ENCODE results near the gene BTNL3.

DNA sequence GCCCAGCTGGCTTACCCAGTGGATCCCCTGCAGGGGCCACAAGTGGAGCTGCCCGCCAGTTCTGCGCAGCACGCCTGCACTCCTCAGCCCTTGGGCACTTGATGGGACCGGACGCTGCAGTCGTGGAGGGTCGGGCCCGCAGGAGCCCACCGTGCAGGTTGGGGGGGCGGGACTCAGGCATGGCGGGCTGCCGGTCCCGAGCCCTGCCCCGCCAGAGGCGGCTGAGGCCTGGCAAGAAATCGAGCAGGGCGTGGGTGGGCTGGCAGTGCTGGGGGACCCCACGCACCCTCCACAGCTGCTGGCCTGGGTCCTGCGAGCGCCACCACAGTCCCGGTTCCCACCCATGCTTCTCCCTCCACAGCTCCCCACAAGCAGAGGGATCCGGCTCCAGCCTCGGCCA is 19.2 kb upstream of the BTNL3 start:
- TF ChIP-seq CTCF (IDR thresholded peaks at IDR 0.05) (no peak), RAD21 (IDR thresholded peaks at IDR 0.05; ENCODE audit: low read length) (no peak), EP300 (IDR thresholded peaks at IDR 0.05; ENCODE audit: borderline replicate concordance in 1 of 2, low read depth in 1 of 2, low read length in 1 of 2) (no peak), POLR2AphosphoS5 (IDR thresholded peaks at IDR 0.05; ENCODE audit: low read depth, low read length) (no peak), EZH2phosphoT487 (IDR thresholded peaks at IDR 0.05; ENCODE audit: borderline replicate concordance, low read depth) (no peak), YY1 (IDR thresholded peaks at IDR 0.05; ENCODE audit: low read depth) (no peak), GABPA (IDR thresholded peaks at IDR 0.05; ENCODE audit: low read depth) (no peak), CHD2 (IDR thresholded peaks at IDR 0.05; ENCODE audit: low read length, partially characterized antibody) (no peak), RCOR1 (IDR thresholded peaks at IDR 0.05; ENCODE audit: low read length) (no peak), FOXJ3 (CRISPR knock-in tag; IDR thresholded peaks at IDR 0.05) (no peak), FOXM1 (IDR thresholded peaks at IDR 0.05; ENCODE audit: low read depth) (no peak), ZBTB33 (IDR thresholded peaks at IDR 0.05; ENCODE audit: borderline replicate concordance, low read depth) (no peak), ELF1 (IDR thresholded peaks at IDR 0.05) (no peak)
